ENCODE results near the gene RASEF.
"Not testable (repeated sequence)": the region's sequence is repeated elsewhere in the genome, so short reads cannot be mapped to it uniquely, and the experiment has no call there.

Gene RASEF

GRCh38 chr9:83097633-83098032 lies 34.7 kb upstream of the RASEF start:
- no peaks in the 10 kb centered on the region for H4K20me1 ChIP-seq (ENCODE audit: low read depth, low read length)
- no peak overlapping the region for H2AFZ ChIP-seq (ENCODE audit: low read depth, low read length, severe bottlenecking)
- H3K27me3 ChIP-seq (ENCODE audit: low read length), result no peaks in the 10 kb centered on the region
- H3K79me2 ChIP-seq (ENCODE audit: insufficient read depth, low read length), result no peaks in the 10 kb centered on the region
- no peaks in the 10 kb centered on the region for H3F3A ChIP-seq (ENCODE audit: insufficient read depth)
- H3K36me3 ChIP-seq (ENCODE audit: low read length), result no peaks in the 10 kb centered on the region
- no peak overlapping the region for H3K4me3 ChIP-seq (ENCODE audit: insufficient read depth, low read length, poor library complexity, severe bottlenecking)
- H3K4me2 ChIP-seq (ENCODE audit: low read depth, low read length, poor library complexity, severe bottlenecking), result no peak overlapping the region
- no peak overlapping the region for H3K9ac ChIP-seq (ENCODE audit: low read length)
- H3K9me2 ChIP-seq (replicated peaks; ENCODE audit: insufficient read depth, low read length), result no peaks in the 10 kb centered on the region
- H3K27ac ChIP-seq (ENCODE audit: low read depth, low read length), result no peak overlapping the region
- no peaks in the 10 kb centered on the region for H3K9me3 ChIP-seq (ENCODE audit: insufficient read depth, low read length)
- TF ChIP-seq CTCF (IDR thresholded peaks at IDR 0.05; ENCODE audit: insufficient read depth, low read length, poor library complexity, severe bottlenecking) (no peak), EZH2phosphoT487 (conservative IDR thresholded peaks at IDR 0.05; ENCODE audit: low read length) (no peak)

GRCh38 chr9:83093311-83093710 lies 30.4 kb upstream of the RASEF start:
- not testable (repeated sequence) for H3K9me2 ChIP-seq (replicated peaks; ENCODE audit: insufficient read depth, low read length); H3K27ac ChIP-seq (ENCODE audit: low read depth, low read length); H3F3A ChIP-seq (ENCODE audit: insufficient read depth); H3K9ac ChIP-seq (ENCODE audit: low read length); H4K20me1 ChIP-seq (ENCODE audit: low read depth, low read length); H3K79me2 ChIP-seq (ENCODE audit: insufficient read depth, low read length); H3K9me3 ChIP-seq (ENCODE audit: insufficient read depth, low read length); H3K27me3 ChIP-seq (ENCODE audit: low read length); H3K4me2 ChIP-seq (ENCODE audit: low read depth, low read length, poor library complexity, severe bottlenecking); H2AFZ ChIP-seq (ENCODE audit: low read depth, low read length, severe bottlenecking); H3K36me3 ChIP-seq (ENCODE audit: low read length); H3K4me3 ChIP-seq (ENCODE audit: insufficient read depth, low read length, poor library complexity, severe bottlenecking)

- no peaks in the 10 kb centered on the region for H3K36me3 ChIP-seq (ENCODE audit: low read length)
- no peaks in the 10 kb centered on the region for H3K27me3 ChIP-seq (ENCODE audit: low read length)
- H3K79me2 ChIP-seq (ENCODE audit: insufficient read depth, low read length), result no peaks in the 10 kb centered on the region
- H3F3A ChIP-seq (ENCODE audit: insufficient read depth), result no peaks in the 10 kb centered on the region
- no peak overlapping the region for H3K27ac ChIP-seq (ENCODE audit: low read depth, low read length)
- H3K9ac ChIP-seq (ENCODE audit: low read length), result no peak overlapping the region
- no peaks in the 10 kb centered on the region for H3K9me3 ChIP-seq (ENCODE audit: insufficient read depth, low read length)
- H3K4me3 ChIP-seq (ENCODE audit: insufficient read depth, low read length, poor library complexity, severe bottlenecking), result no peak overlapping the region
- H2AFZ ChIP-seq (ENCODE audit: low read depth, low read length, severe bottlenecking), result no peak overlapping the region
- no peaks in the 10 kb centered on the region for H3K9me2 ChIP-seq (replicated peaks; ENCODE audit: insufficient read depth, low read length)
- TF ChIP-seq CTCF (IDR thresholded peaks at IDR 0.05; ENCODE audit: insufficient read depth, low read length, poor library complexity, severe bottlenecking) (no peak), EZH2phosphoT487 (conservative IDR thresholded peaks at IDR 0.05; ENCODE audit: low read length) (no peak)
- no peak overlapping the region for H3K4me2 ChIP-seq (ENCODE audit: low read depth, low read length, poor library complexity, severe bottlenecking)
- no peaks in the 10 kb centered on the region for H4K20me1 ChIP-seq (ENCODE audit: low read depth, low read length)
Observed at GRCh38 chr9:83081846-83082245, 18.9 kb upstream of the RASEF start.

- TF ChIP-seq CTCF (IDR thresholded peaks at IDR 0.05; ENCODE audit: insufficient read depth, low read length, poor library complexity, severe bottlenecking), result no peak
- TF ChIP-seq EZH2phosphoT487 (conservative IDR thresholded peaks at IDR 0.05; ENCODE audit: low read length), result no peak
Observed at GRCh38 chr9:83081010-83081409, 18.1 kb upstream of the RASEF start.

GRCh38 chr9:83075932-83076331 lies 13.0 kb upstream of the RASEF start:
- H3K36me3 ChIP-seq (ENCODE audit: low read length); H3F3A ChIP-seq (ENCODE audit: insufficient read depth); H3K4me2 ChIP-seq (ENCODE audit: low read depth, low read length, poor library complexity, severe bottlenecking); H2AFZ ChIP-seq (ENCODE audit: low read depth, low read length, severe bottlenecking); H3K9me3 ChIP-seq (ENCODE audit: insufficient read depth, low read length); H3K27me3 ChIP-seq (ENCODE audit: low read length); H3K79me2 ChIP-seq (ENCODE audit: insufficient read depth, low read length); H3K27ac ChIP-seq (ENCODE audit: low read depth, low read length); H3K4me3 ChIP-seq (ENCODE audit: insufficient read depth, low read length, poor library complexity, severe bottlenecking); H3K9me2 ChIP-seq (replicated peaks; ENCODE audit: insufficient read depth, low read length); H4K20me1 ChIP-seq (ENCODE audit: low read depth, low read length); H3K9ac ChIP-seq (ENCODE audit: low read length): not testable (repeated sequence)

More at GRCh38 chr9:83081010-83081409, 18.1 kb upstream of the RASEF start:
- Histone ChIP-seq H3K9ac (ENCODE audit: low read length) (no peak overlapping the region), H3K79me2 (ENCODE audit: insufficient read depth, low read length) (no peaks in the 10 kb centered on the region), H3K9me3 (ENCODE audit: insufficient read depth, low read length) (no peaks in the 10 kb centered on the region), H3K4me2 (ENCODE audit: low read depth, low read length, poor library complexity, severe bottlenecking) (no peak overlapping the region), H4K20me1 (ENCODE audit: low read depth, low read length) (no peaks in the 10 kb centered on the region), H3K27ac (ENCODE audit: low read depth, low read length) (no peak overlapping the region), H3F3A (ENCODE audit: insufficient read depth) (no peaks in the 10 kb centered on the region), H2AFZ (ENCODE audit: low read depth, low read length, severe bottlenecking) (no peak overlapping the region), H3K4me3 (ENCODE audit: insufficient read depth, low read length, poor library complexity, severe bottlenecking) (no peak overlapping the region), H3K27me3 (ENCODE audit: low read length) (no peaks in the 10 kb centered on the region), H3K9me2 (replicated peaks; ENCODE audit: insufficient read depth, low read length) (no peaks in the 10 kb centered on the region), H3K36me3 (ENCODE audit: low read length) (no peaks in the 10 kb centered on the region)

- H3F3A ChIP-seq (ENCODE audit: insufficient read depth); H3K9ac ChIP-seq (ENCODE audit: low read length); H2AFZ ChIP-seq (ENCODE audit: low read depth, low read length, severe bottlenecking); H3K9me2 ChIP-seq (replicated peaks; ENCODE audit: insufficient read depth, low read length); H3K4me2 ChIP-seq (ENCODE audit: low read depth, low read length, poor library complexity, severe bottlenecking); H3K79me2 ChIP-seq (ENCODE audit: insufficient read depth, low read length); H3K4me3 ChIP-seq (ENCODE audit: insufficient read depth, low read length, poor library complexity, severe bottlenecking); H3K27ac ChIP-seq (ENCODE audit: low read depth, low read length); H3K9me3 ChIP-seq (ENCODE audit: insufficient read depth, low read length); H4K20me1 ChIP-seq (ENCODE audit: low read depth, low read length); H3K27me3 ChIP-seq (ENCODE audit: low read length); H3K36me3 ChIP-seq (ENCODE audit: low read length): not testable (repeated sequence)
Observed at GRCh38 chr9:83072498-83072897, 9.6 kb upstream of the RASEF start.

Data from SU-DHL-6 (cell line).